Natural killer cell (primary cell): ENCODE results near the gene HELZ. TPM values are rescaled to one million over a fixed set of nuclear protein-coding genes. Genes with fewer than 3 reads are reported as not detected.
A peak's percentile ranks its signal among the peaks of the same experiment; 100 is the strongest.

ENCODE experiments used
- ATAC-seq, 3 donors: fragments of 150-1000 bp in 2 of 3; fragments of 200-7000 bp in 1 of 3; cut with Tn5 transposase; 1 replicate in 1 of 3; 2 replicates in 2 of 3; pipeline ENCODE4 v1.10.0; 2021; ENCODE audit warnings: mild to moderate bottlenecking in 2 of 3, moderate library complexity in 2 of 3
- DNase-seq, 2 donors: peaks; one replicate each; pipeline versions ENCODE4 v3.0.0 to v3.0.0-alpha.2; 2013 to 2021; ENCODE audit warnings: mixed read lengths in 1 of 2
- H3K27ac ChIP-seq: one replicate; pipeline ENCODE4 v1.5.1; 2013; ENCODE audit warnings: mild to moderate bottlenecking, low read length
- H3K27me3 ChIP-seq: one replicate; pipeline ENCODE4 v1.6.1; 2013; ENCODE audit warnings: low read length; ENCODE audit not compliant: control insufficient read depth, insufficient read depth
- H3K36me3 ChIP-seq: one replicate; pipeline ENCODE4 v1.6.1; 2013; ENCODE audit warnings: low read length; ENCODE audit not compliant: control insufficient read depth, insufficient read depth
- H3K4me1 ChIP-seq: one replicate; pipeline ENCODE4 v1.6.1; 2013; ENCODE audit warnings: low read length; ENCODE audit not compliant: control insufficient read depth, insufficient read depth
- H3K4me3 ChIP-seq: one replicate; pipeline ENCODE4 v1.5.1; 2013; ENCODE audit warnings: low read length
- H3K9me3 ChIP-seq: one replicate; pipeline ENCODE4 v1.6.1; 2013; ENCODE audit warnings: low read length; ENCODE audit not compliant: control insufficient read depth, insufficient read depth
- H3K27ac Mint-ChIP-seq, 2 donors: one replicate each; pipeline ENCODE4 v1.8.0; 2022; ENCODE audit warnings: mild to moderate bottlenecking in 2 of 2, mixed read lengths in 2 of 2, moderate library complexity in 1 of 2
- H3K27me3 Mint-ChIP-seq, 2 donors: one replicate each; pipeline ENCODE4 v1.8.0; 2022; ENCODE audit warnings: low read depth in 2 of 2, mixed read lengths in 2 of 2
- H3K36me3 Mint-ChIP-seq: one replicate; pipeline ENCODE4 v1.8.0; 2022; ENCODE audit warnings: mixed read lengths
- H3K4me1 Mint-ChIP-seq, 2 donors: one replicate each; pipeline ENCODE4 v1.8.0; 2022; ENCODE audit warnings: mixed read lengths in 2 of 2
- H3K4me3 Mint-ChIP-seq: one replicate; pipeline ENCODE4 v1.8.0; 2022; ENCODE audit warnings: mild to moderate bottlenecking, moderate library complexity, mixed read lengths
- H3K9me3 Mint-ChIP-seq, 2 donors: one replicate each; pipeline ENCODE4 v1.8.0; 2022; ENCODE audit warnings: mixed read lengths in 2 of 2
- CTCF ChIP-seq: fragments of 200-600 bp; IDR thresholded peaks from one replicate; pipeline ENCODE4 v1.8.0; 2022; ENCODE audit warnings: antibody characterized with exemption
- WGBS: methylation state at CpG from one replicate; pipeline ENCODE4 v1.1.7; 2013; ENCODE audit warnings: missing lambda C conversion rate; ENCODE audit not compliant: insufficient coverage; 5-methylcytosine and 5-hydroxymethylcytosine counted together
- intact Hi-C: fragments of 100-400 bp; cut with micrococcal nuclease; formaldehyde crosslinking; loops from one replicate; pipeline ENCODE4 v1.14.2; 2022
- total RNA-seq, 4 donors: library from RNA; stranded (reverse); fragments of 120-200 nt in 1 of 4; gene quantifications; one replicate each; pipeline versions ENCODE4 v1.2.3 to v1.2.4, GENCODE V29; 2013 to 2022

The HELZ gene
- total RNA-seq, 3 donors from 2014 or later (not counting 1 experiment from before 2014, with no cell fraction given), result 274 to 355 (median 292) TPM

DNA sequence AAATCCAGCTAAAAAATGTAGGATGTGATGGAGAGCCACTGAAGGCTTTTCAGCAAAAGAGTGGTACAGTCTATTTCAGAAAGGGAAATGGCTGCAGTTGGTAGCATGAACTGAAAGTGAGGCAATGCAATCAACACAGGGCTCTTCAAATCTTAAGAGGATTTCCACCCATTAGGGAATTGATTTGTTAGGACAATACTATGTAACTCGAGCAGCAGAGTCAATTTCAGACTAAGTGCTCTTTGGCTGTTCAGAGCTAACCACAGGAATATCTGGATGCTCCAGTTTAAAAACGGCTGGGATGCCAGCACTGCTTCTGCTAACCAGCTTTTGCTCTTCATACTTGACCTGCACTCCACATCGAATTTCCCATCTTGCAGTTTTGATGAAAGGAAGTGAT, 176.0 kb downstream of the HELZ start:
- Mint-ChIP-seq H3K4me3 (no peak overlapping the region), H3K9me3 (no peaks in the 10 kb centered on the region), H3K27ac (peak overlapping the region; percentile 41 to 56), H3K36me3 (no peaks in the 10 kb centered on the region), H3K27me3 (no peaks in the 10 kb centered on the region), H3K4me1 (peaks cover 6 to 18% of the 10 kb centered on the region in 2 donors)
- Histone ChIP-seq H3K9me3 (no peaks in the 10 kb centered on the region), H3K4me3 (no peak overlapping the region), H3K36me3 (peaks cover 13% of the 10 kb centered on the region), H3K27ac (no peak overlapping the region), H3K27me3 (no peaks in the 10 kb centered on the region), H3K4me1 (no peaks in the 10 kb centered on the region)
- WGBS, result 95% methylated on average over 2 of the region's 3 CpGs
- TF ChIP-seq CTCF, result no peak
- intact Hi-C loops, result no loop called here
- DNase-seq, result no peak
- no peak for ATAC-seq

GRCh38 chr17:67067571-67068482, 177.2 kb downstream of the HELZ start:
- Histone ChIP-seq H3K4me1 (no peaks in the 10 kb centered on the region), H3K9me3 (no peaks in the 10 kb centered on the region), H3K27ac (no peak overlapping the region), H3K36me3 (peaks cover 7% of the 10 kb centered on the region), H3K4me3 (no peak overlapping the region), H3K27me3 (no peaks in the 10 kb centered on the region)
- no peak for ATAC-seq
- Mint-ChIP-seq H3K4me1 (peaks cover 11 to 18% of the 10 kb centered on the region in 2 donors), H3K27me3 (no peaks in the 10 kb centered on the region), H3K9me3 (no peaks in the 10 kb centered on the region), H3K36me3 (no peaks in the 10 kb centered on the region), H3K27ac (peak overlapping the region; percentile 41 to 56), H3K4me3 (no peak overlapping the region)
- TF ChIP-seq CTCF, result no peak
- 97% methylated on average over 13 of the region's 13 CpGs for WGBS
- DNase-seq, result no peak
- intact Hi-C loops, result no loop called here

- DNase-seq (no peak), ATAC-seq (no peak)
- no peaks in the 10 kb centered on the region for H3K9me3 Mint-ChIP-seq
- no peak overlapping the region for H3K27ac ChIP-seq
- H3K27me3 Mint-ChIP-seq, result no peaks in the 10 kb centered on the region
- no peaks in the 10 kb centered on the region for H3K4me1 ChIP-seq
- H3K27ac Mint-ChIP-seq, result no peak overlapping the region
- H3K36me3 Mint-ChIP-seq, result no peaks in the 10 kb centered on the region
- no peak overlapping the region for H3K4me3 ChIP-seq
- no peaks in the 10 kb centered on the region for H3K36me3 ChIP-seq
- intact Hi-C loops, result no loop called here
- no peaks in the 10 kb centered on the region for H3K27me3 ChIP-seq
- H3K4me3 Mint-ChIP-seq, result no peak overlapping the region
- WGBS, result 79% methylated on average over 2 of the region's 2 CpGs
- H3K4me1 Mint-ChIP-seq, result peaks cover 11 to 18% of the 10 kb centered on the region in 2 donors
- no peaks in the 10 kb centered on the region for H3K9me3 ChIP-seq
- no peak for TF ChIP-seq CTCF
These were observed 178.3 kb downstream of the HELZ start for GRCh38 chr17:67066717-67067116.
